Mesodermal cell (in vitro differentiated cells): ENCODE data around the gene CDH11. TPM values are rescaled to one million over a fixed set of nuclear protein-coding genes. Genes with fewer than 3 reads are reported as not detected.

Source experiments
- H3K27ac ChIP-seq: 2 replicates; pipeline ENCODE4 v1.7.0; 2013; ENCODE audit warnings: mild to moderate bottlenecking, low read depth, low read length, moderate library complexity; ENCODE audit not compliant: severe bottlenecking
- H3K36me3 ChIP-seq: 2 replicates; pipeline ENCODE4 v1.7.1; 2013; ENCODE audit warnings: mild to moderate bottlenecking, low read length, moderate library complexity; ENCODE audit not compliant: control insufficient read depth, insufficient read depth
- H3K4me1 ChIP-seq: one replicate; pipeline ENCODE4 v1.7.1; 2013; ENCODE audit warnings: mild to moderate bottlenecking, low read length; ENCODE audit not compliant: insufficient read depth, control insufficient read depth, poor library complexity, severe bottlenecking
- H3K4me3 ChIP-seq: 2 replicates; pipeline ENCODE4 v1.7.0; 2013; ENCODE audit warnings: low read length, control low read depth, mild to moderate bottlenecking; ENCODE audit not compliant: insufficient read depth, poor library complexity, severe bottlenecking; ENCODE audit errors: extremely low read depth
- H3K9me3 ChIP-seq: 2 replicates; pipeline ENCODE4 v1.7.1; 2013; ENCODE audit warnings: mild to moderate bottlenecking, low read length, moderate library complexity; ENCODE audit not compliant: control insufficient read depth
- WGBS, 2 experiments: methylation state at CpG; one replicate each; pipeline ENCODE4 v1.1.5; 2013; ENCODE audit warnings: missing lambda C conversion rate in 2 of 2; ENCODE audit not compliant: insufficient coverage in 2 of 2; 5-methylcytosine and 5-hydroxymethylcytosine counted together
- polyA plus RNA-seq, 2 experiments: library from polyadenylated mRNA; stranded (reverse); fragments of 50-300 nt; gene quantifications; one replicate each; pipeline ENCODE4 v1.2.3, GENCODE V29; 2013

Gene CDH11
- 488 TPM for polyA plus RNA-seq (2013, experiment 1 of 2)
- 420 TPM for polyA plus RNA-seq (2013, experiment 2 of 2)

GRCh38 chr16:65121870-65122723, at the start of gene CDH11:
Gene CDH11, minus strand, starts transcription at chr16:65122063. Its CDS starts 117,194 bp downstream, at chr16:65004869.
- peaks cover 31% of the 10 kb centered on the region for H3K36me3 ChIP-seq
- H3K9me3 ChIP-seq, result no peaks in the 10 kb centered on the region
- peak within 1 kb of the TSS; percentile 91 for H3K27ac ChIP-seq
- peak within 1 kb of the TSS; percentile 95 for H3K4me3 ChIP-seq
- H3K4me1 ChIP-seq, result peaks cover 3% of the 10 kb centered on the region
- 0% methylated on average over 17 to 18 of the region's 69 CpGs for WGBS, 2 experiments

GRCh38 chr16:65154321-65154720, 32.5 kb upstream of the CDH11 start:
- WGBS, 2 experiments, result 13 to 29% methylated on average over 3 of the region's 3 CpGs
- Histone ChIP-seq H3K4me3 (no peak overlapping the region), H3K36me3 (no peaks in the 10 kb centered on the region), H3K9me3 (no peaks in the 10 kb centered on the region), H3K4me1 (peaks cover 2% of the 10 kb centered on the region), H3K27ac (no peak overlapping the region)

- Histone ChIP-seq H3K27ac (peak overlapping the region; percentile 41), H3K4me3 (no peak overlapping the region), H3K9me3 (no peaks in the 10 kb centered on the region), H3K4me1 (peaks cover 2% of the 10 kb centered on the region), H3K36me3 (no peaks in the 10 kb centered on the region)
- 67% methylated on average over 1 of the region's 1 CpG; no CpG with 5 or more reads in 1 of the 2 experiments for WGBS, 2 experiments
Observed at GRCh38 chr16:65153365-65154105, 31.7 kb upstream of the CDH11 start.

- no peaks in the 10 kb centered on the region for H3K9me3 ChIP-seq
- H3K4me3 ChIP-seq, result no peak overlapping the region
- H3K27ac ChIP-seq, result no peak overlapping the region
- H3K36me3 ChIP-seq, result no peaks in the 10 kb centered on the region
- peaks cover 2% of the 10 kb centered on the region for H3K4me1 ChIP-seq
Observed at GRCh38 chr16:65148804-65149203, 26.9 kb upstream of the CDH11 start.

- Histone ChIP-seq H3K27ac (no peak overlapping the region), H3K9me3 (no peaks in the 10 kb centered on the region), H3K4me1 (no peaks in the 10 kb centered on the region), H3K36me3 (no peaks in the 10 kb centered on the region), H3K4me3 (no peak overlapping the region)
- 100% methylated on average over 1 of the region's 3 CpGs; no CpG with 5 or more reads in 1 of the 2 experiments for WGBS, 2 experiments
Observed at GRCh38 chr16:65142276-65142675, 20.4 kb upstream of the CDH11 start.

GRCh38 chr16:65136681-65137080, 14.8 kb upstream of the CDH11 start:
- Histone ChIP-seq H3K36me3 (no peaks in the 10 kb centered on the region), H3K9me3 (no peaks in the 10 kb centered on the region), H3K4me3 (no peak overlapping the region), H3K27ac (no peak overlapping the region), H3K4me1 (no peaks in the 10 kb centered on the region)
- WGBS, 2 experiments, result 83 to 100% methylated on average over 1 of the region's 2 CpGs

GRCh38 chr16:65126845-65127624, 5.2 kb upstream of the CDH11 start:
- H3K36me3 ChIP-seq, result no peaks in the 10 kb centered on the region
- no peaks in the 10 kb centered on the region for H3K9me3 ChIP-seq
- peak overlapping the region; percentile 8 for H3K27ac ChIP-seq
- H3K4me3 ChIP-seq, result no peak overlapping the region
- no peaks in the 10 kb centered on the region for H3K4me1 ChIP-seq
- 89 to 92% methylated on average over 3 to 5 of the region's 6 CpGs for WGBS, 2 experiments

GRCh38 chr16:65125871-65126270, 4.0 kb upstream of the CDH11 start:
- Histone ChIP-seq H3K36me3 (peaks cover 5% of the 10 kb centered on the region), H3K4me1 (no peaks in the 10 kb centered on the region), H3K27ac (peak overlapping the region; percentile 87), H3K4me3 (peak overlapping the region; percentile 57), H3K9me3 (no peaks in the 10 kb centered on the region)
- 29 to 54% methylated on average over 4 to 5 of the region's 5 CpGs for WGBS, 2 experiments

GRCh38 chr16:65125322-65125721, 3.5 kb upstream of the CDH11 start:
- Histone ChIP-seq H3K27ac (peak overlapping the region; percentile 87), H3K36me3 (peaks cover 9% of the 10 kb centered on the region), H3K4me1 (no peaks in the 10 kb centered on the region), H3K9me3 (no peaks in the 10 kb centered on the region), H3K4me3 (peak overlapping the region; percentile 57)
- WGBS, 2 experiments, result no CpG with 5 or more reads among the region's 2 CpGs

- Histone ChIP-seq H3K4me3 (peak overlapping the region; percentile 57), H3K27ac (no peak overlapping the region)
- 80% methylated on average over 1 of the region's 2 CpGs; no CpG with 5 or more reads in 1 of the 2 experiments for WGBS, 2 experiments
Observed at GRCh38 chr16:65124596-65124995, 2.7 kb upstream of the CDH11 start.

More at GRCh38 chr16:65124596-65124995, 2.7 kb upstream of the CDH11 start:
- Histone ChIP-seq H3K9me3 (no peaks in the 10 kb centered on the region), H3K36me3 (peaks cover 16% of the 10 kb centered on the region), H3K4me1 (no peaks in the 10 kb centered on the region)
